Left ventricle myocardium superior (tissue), 1 donor: ENCODE measurements around the gene OSMR. TPM values are rescaled to one million over a fixed set of nuclear protein-coding genes. Genes with fewer than 3 reads are reported as not detected.
"Not testable (repeated sequence)": the region's sequence is repeated elsewhere in the genome, so short reads cannot be mapped to it uniquely, and the experiment has no call there.

Source experiments
- ATAC-seq: fragments of 200-7000 bp; cut with Tn5 transposase; one replicate; pipeline ENCODE4 v1.9.1; 2020; ENCODE audit warnings: mild to moderate bottlenecking, moderate library complexity
- DNase-seq: peaks from one replicate; pipeline ENCODE4 v3.0.0-alpha.2; 2020
- intact Hi-C: fragments of 100-400 bp; cut with micrococcal nuclease; formaldehyde crosslinking; loops from one replicate; pipeline ENCODE4 v1.11.0; 2022
- total RNA-seq: library from RNA; stranded (reverse); fragmentation: NEBNext Ultra II Directional; extraction: Animal tissue kit (Norgen Biotek cat#: 25700); gene quantifications from one replicate; pipeline ENCODE4 v1.2.1, GENCODE V29; 2021
- donor health status: DM: no; HTN: yes; CAD: no; lungs with severe emphysema.

The OSMR gene
- total RNA-seq, 1 donor from 2014 or later, result 9.9 TPM

DNA sequence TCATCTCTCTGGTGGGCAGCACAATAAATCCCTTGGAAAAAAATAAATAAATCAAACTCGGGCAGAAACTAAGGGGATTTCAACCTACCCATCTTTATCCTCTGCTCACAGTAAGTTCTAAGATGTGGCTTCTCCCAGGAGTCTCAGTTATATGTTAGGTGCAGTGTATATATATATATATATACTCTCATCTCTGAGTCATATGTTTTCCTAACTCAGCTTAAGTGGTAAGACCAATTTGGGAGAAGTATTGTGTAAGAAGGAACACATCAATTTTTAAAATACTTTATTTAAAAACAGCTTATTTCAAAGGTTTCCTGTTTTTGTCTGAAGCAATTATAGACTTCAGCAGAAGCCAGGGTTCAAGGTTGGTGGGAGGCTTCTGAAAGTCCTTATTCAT is 20.3 kb upstream of the OSMR start:
- intact Hi-C loops, result no loop called here
- ATAC-seq (no peak), DNase-seq (no peak)

GRCh38 chr5:38827525-38827924 is 18.3 kb upstream of the OSMR start:
- ATAC-seq (no peak), DNase-seq (no peak)
- intact Hi-C loops, result no loop called here

DNA sequence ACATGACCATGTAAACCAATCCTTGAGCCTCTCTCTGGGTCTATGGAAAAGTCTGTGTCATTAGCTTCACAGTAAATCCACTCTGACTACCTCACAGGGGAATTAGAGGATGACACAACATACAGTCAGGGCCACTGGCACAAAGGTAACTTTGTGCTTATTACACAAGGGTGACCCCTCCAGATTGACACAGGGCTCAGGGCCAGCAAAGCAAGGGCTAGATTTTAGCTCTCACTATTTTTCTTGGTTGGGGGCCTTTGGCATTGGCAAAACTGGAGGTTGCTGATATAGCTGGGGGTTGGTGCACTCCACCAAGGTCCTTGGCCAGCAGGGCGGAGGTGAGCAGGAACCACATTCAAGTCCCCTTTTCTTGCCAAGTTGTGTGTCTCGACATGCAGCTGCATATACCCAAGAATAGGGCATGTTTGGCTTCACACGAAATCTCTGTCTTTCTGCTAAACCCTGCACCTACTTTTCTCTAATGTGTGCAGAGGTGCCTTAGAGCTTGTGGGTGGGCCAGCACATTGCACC is 15.2 kb upstream of the OSMR start:
- DNase-seq, result no peak
- no peak for ATAC-seq
- intact Hi-C loops, result loop anchor here (10.0 kb wide), 1 partner anchor 94 kb away; no protein-coding TSS in a partner anchor

- DNase-seq (no peak), ATAC-seq (no peak)
- intact Hi-C loops, result loop anchor here (10.0 kb wide), 1 partner anchor 94 kb away; no protein-coding TSS in a partner anchor
Observed at GRCh38 chr5:38831117-38831516, 14.7 kb upstream of the OSMR start.

DNA sequence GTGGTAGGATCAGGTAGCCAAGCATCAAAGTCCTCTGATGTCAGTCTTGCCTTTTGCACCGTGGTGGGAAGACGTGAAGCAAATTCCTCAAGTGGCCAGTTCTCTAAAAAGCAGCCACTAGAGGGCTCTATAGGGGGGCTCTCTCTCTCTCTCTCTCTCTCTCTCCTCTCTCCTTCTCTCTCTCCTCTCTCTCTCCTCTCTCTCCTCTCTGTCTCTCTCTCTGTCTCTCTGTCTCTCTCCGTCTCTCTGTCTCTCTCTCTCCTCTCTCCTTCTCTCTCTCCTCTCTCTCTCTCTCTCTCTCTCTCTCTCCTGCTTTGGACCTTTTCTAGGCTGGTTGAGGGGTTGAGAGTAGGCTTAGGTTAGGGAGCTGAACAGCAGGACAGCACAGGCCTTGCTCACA is 13.9 kb upstream of the OSMR start:
- intact Hi-C loops, result loop anchor here (10.0 kb wide), 1 partner anchor 93 kb away; no protein-coding TSS in a partner anchor
- DNase-seq (no peak), ATAC-seq (peak; percentile 54)

DNA sequence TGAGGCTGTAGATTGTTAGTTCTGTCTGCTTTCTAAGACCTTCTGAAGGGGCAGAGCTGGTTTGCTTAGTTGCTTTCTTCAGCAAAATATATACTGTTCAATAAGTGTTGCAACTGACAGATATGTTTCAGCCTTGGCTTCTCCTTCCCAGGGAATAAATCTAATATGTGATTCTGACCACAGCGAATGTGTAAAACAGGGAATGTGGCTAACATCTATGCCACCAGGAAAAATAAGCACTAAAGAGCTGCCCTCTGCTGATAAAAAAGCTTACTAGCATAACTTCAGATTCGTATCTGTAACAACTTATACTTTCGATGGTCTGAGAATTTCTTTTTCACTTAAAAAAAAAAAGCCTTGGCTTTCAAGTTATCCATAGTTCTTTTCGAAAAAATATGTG is 13.0 kb upstream of the OSMR start:
- DNase-seq (no peak), ATAC-seq (no peak)
- intact Hi-C loops, result loop anchor here (10.0 kb wide), 1 partner anchor 92 kb away; no protein-coding TSS in a partner anchor

- intact Hi-C loops, result loop anchor here (10.0 kb wide), 1 partner anchor 89 kb away; no protein-coding TSS in a partner anchor
- ATAC-seq (peak; percentile 78), DNase-seq (no peak)
Observed at GRCh38 chr5:38835887-38836286, 9.9 kb upstream of the OSMR start.

DNA sequence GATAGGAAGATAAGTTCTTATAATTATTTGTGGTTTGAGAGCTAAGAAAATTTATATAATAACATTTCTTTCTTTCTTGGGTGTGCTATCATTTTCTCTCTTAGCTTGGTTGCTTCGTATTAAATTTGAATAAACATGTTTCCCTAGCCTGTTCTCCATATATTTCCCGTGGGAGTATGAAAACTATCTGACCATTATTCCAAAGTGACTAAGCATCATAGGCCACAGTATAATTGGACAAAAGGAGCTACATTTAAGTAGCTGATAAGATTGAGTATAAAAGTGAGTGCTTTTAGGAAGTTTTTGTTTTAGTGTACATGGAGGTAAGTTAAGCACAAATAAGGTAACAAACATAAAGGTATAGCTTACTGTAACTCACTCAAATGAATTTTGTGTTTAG is 8.4 kb upstream of the OSMR start:
- intact Hi-C loops, result loop anchor here (10.0 kb wide), 1 partner anchor 87 kb away; no protein-coding TSS in a partner anchor
- no peak for DNase-seq
- ATAC-seq, result no peak

- intact Hi-C loops, result loop anchor here (10.0 kb wide), 1 partner anchor 87 kb away; no protein-coding TSS in a partner anchor
- DNase-seq (no peak), ATAC-seq (no peak)
Observed at GRCh38 chr5:38837932-38838331, 7.9 kb upstream of the OSMR start.

- intact Hi-C loops, result no loop called here
- no peak for ATAC-seq
- DNase-seq, result no peak
Observed at GRCh38 chr5:38843665-38844064, 2.1 kb upstream of the OSMR start.

DNA sequence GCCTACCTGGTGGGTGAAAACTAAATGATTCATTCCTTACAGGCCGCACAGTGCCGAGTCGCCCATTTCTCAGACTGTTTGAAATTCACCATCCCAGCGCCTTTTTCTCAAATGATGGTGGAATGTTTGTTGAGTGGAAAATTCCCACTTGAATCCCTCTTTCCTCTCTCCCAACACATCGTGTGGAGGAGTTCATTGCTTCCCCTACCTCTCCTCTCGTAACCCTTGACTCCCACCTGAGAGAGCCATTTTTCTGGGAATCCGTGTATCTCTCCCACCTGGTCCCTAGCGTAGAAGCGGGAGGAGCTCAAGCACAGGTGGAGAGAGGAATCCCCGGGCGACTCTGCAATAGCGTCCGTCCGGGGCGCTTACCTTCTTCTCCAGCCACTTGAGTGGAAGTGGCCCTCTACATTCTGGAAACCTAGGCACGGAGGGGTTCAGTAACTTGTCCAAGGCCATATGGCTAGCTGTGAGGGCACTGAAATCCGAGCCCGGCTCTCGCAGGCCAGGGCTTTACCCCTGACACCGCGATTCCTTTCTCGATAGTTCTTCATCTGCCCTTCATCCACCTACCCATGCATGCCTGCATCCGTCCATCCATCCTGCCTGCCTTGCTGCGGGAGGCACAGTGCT is 683 bp downstream of the OSMR start:
- DNase-seq (no peak), ATAC-seq (no peak)
- intact Hi-C loops, result no loop called here

- no peak for DNase-seq
- no peak for ATAC-seq
- intact Hi-C loops, result no loop called here
Observed at GRCh38 chr5:38847559-38848347, 1.9 kb downstream of the OSMR start.

DNA sequence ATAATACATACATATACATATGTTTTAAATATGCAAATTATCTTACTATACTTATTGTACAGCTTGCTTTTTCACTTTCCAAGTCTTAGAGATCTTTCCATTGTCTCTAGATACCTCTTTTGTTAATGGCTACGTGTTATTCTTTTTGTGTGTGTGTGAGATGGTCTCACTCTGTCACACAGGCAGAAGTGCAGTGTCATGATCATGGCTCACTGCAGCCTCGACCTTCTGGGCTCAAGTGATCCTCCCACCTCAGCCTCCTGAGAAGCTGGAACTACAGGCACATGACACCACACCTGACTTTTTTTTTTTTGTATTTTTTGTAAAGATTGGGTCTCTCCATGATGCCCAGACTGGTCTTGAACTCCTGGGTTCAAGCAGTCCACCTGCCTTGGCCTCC is 2.8 kb downstream of the OSMR start:
- DNase-seq (no peak), ATAC-seq (no peak)
- intact Hi-C loops, result no loop called here

- DNase-seq, intact Hi-C loops, ATAC-seq: not testable (repeated sequence)
Observed at GRCh38 chr5:38851640-38852039, 5.8 kb downstream of the OSMR start.

DNA sequence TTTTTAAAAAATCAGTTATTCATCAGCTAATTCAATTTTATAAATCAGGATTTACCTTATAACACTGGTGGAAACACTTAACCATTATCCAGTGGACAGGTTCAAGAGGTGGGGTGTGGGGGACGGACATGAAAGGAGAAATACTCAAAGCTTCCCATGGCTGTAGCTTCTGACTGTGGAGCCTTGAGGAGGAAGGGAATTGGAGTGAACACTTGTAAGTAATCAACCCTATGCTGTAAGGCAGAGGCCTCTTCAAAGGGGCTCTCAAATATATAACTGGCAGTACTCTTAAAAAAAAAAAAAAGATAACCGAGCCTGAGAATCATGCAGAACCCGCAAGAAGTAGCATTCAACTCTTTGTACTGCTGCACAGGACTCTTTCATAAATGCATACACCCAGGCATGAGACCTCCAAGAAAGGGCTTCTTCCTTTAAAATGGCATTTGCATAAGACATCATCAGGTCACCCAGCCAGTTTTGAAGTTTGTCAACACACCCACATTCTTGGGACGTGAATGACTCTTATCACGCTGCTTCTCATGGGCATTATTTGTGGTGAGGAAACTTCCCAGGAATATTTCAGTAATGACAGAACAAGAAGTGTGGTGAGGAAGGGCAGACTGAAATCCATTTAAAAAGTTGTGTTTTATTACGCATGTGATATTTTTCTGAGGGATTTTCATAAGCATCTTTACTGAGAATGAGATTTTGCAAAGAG is 8.1 kb downstream of the OSMR start:
- no peak for DNase-seq
- no peak for ATAC-seq
- intact Hi-C loops, result no loop called here

- no peak for ATAC-seq
- intact Hi-C loops, result no loop called here
- no peak for DNase-seq
Observed at GRCh38 chr5:38854907-38855306, 9.1 kb downstream of the OSMR start.

GRCh38 chr5:38856660-38857059 is 10.8 kb downstream of the OSMR start:
- no peak for ATAC-seq
- intact Hi-C loops, result no loop called here

GRCh38 chr5:38858839-38859238 is 13.0 kb downstream of the OSMR start:
- DNase-seq (no peak), ATAC-seq (no peak)
- intact Hi-C loops, result no loop called here

More at GRCh38 chr5:38856660-38857059, 10.8 kb downstream of the OSMR start:
- DNase-seq, result no peak

DNA sequence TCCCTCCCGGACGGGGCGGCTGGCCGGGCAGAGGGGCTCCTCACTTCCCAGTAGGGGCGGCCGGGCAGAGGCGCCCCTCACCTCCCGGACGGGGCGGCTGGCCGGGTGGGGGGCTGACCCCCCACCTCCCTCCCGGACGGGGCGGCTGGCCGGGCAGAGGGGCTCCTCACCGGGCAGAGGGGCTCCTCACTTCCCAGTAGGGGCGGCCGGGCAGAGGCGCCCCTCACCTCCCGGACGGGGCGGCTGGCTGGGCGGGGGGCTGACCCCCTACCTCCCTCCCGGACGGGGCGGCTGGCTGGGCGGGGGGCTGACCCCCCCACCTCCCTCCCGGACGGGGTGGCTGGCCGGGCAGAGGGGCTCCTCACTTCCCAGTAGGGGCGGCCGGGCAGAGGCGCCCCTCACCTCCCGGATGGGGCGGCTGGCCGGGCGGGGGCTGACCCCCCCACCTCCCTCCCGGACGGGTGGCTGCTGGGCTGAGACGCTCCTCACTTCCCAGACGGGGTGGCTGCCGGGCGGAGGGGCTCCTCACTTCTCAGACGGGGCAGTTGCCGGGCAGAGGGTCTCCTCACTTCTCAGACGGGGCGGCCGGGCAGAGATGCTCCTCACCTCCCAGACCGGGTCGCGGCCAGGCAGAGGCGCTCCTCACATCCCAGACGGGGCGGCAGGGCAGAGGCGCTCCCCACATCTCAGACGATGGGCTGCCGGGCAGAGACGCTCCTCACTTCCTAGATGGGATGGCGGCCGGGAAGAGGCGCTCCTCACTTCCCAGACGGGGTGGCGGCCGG is 16.4 kb downstream of the OSMR start:
- ATAC-seq, intact Hi-C loops, DNase-seq: not testable (repeated sequence)
